Caco-2 (cell line): ENCODE measurements around the gene MEIS1. TPM values are rescaled to one million over a fixed set of nuclear protein-coding genes. Genes with fewer than 3 reads are reported as not detected.

Experiments used
- Bru-seq: library from RNA; stranded (reverse); fragments of 400-500 nt; gene quantifications from one replicate; lab custom pipeline; 2021; lab: Mats Ljungman, UMichigan
- BruChase-seq, 2 experiments: library from RNA; stranded (reverse); fragments of 400-500 nt; gene quantifications; one replicate each; lab custom pipeline; 2021; lab: Mats Ljungman, UMichigan
- BruUV-seq: library from RNA; stranded (reverse); fragments of 400-500 nt; replicated peaks from 2 replicates; lab custom pipeline; 2021; lab: Mats Ljungman, UMichigan
- CTCF ChIA-PET: fragments of 300-600 bp; sonication (Branson Sonifier 250); formaldehyde crosslinking; loops from one replicate; lab custom pipeline; 2022; ENCODE audit warnings: antibody characterized with exemption; lab: Charles Lee
- POLR2A ChIA-PET: fragments of 300-600 bp; sonication (Branson Sonifier 250); formaldehyde crosslinking; loops from one replicate; lab custom pipeline; 2022; ENCODE audit warnings: antibody characterized with exemption; lab: Charles Lee
- DNase-seq, 2 experiments: peaks; one replicate each; pipeline versions ENCODE4 v3.0.0 to v3.0.0-alpha.2; 2020 to 2022
- H3K27me3 ChIP-seq: replicated peaks from 2 replicates; pipeline ENCODE4 v1.6.0; 2011; ENCODE audit warnings: low read length; ENCODE audit not compliant: control insufficient read depth, insufficient read depth
- H3K36me3 ChIP-seq: 2 replicates; pipeline ENCODE4 v1.5.1; 2011; ENCODE audit warnings: low read length; ENCODE audit not compliant: control insufficient read depth, insufficient read depth
- H3K4me1 ChIP-seq: fragments of 250-450 bp; sonication (Bioruptor Pico); 2 replicates; pipeline ENCODE4 v1.5.1; 2020; ENCODE audit warnings: mild to moderate bottlenecking
- H3K4me3 ChIP-seq: 2 replicates; pipeline ENCODE4 v1.5.1; 2011; ENCODE audit warnings: low read depth, mild to moderate bottlenecking, control low read depth, low read length
- H3K9me3 ChIP-seq: fragments of 250-450 bp; sonication (Bioruptor Pico); 2 replicates; pipeline ENCODE4 v1.5.1; 2020; ENCODE audit warnings: mild to moderate bottlenecking, moderate library complexity
- H3K27ac Mint-ChIP-seq: one replicate; pipeline ENCODE4 v1.8.0; 2022; ENCODE audit warnings: mixed read lengths; ENCODE audit not compliant: unreplicated experiment
- H3K27me3 Mint-ChIP-seq: one replicate; pipeline ENCODE4 v1.8.0; 2022; ENCODE audit warnings: mixed read lengths; ENCODE audit not compliant: insufficient read depth, unreplicated experiment
- H3K36me3 Mint-ChIP-seq: one replicate; pipeline ENCODE4 v1.8.0; 2022; ENCODE audit warnings: mild to moderate bottlenecking, mixed read lengths; ENCODE audit not compliant: insufficient read depth, unreplicated experiment
- H3K4me1 Mint-ChIP-seq: one replicate; pipeline ENCODE4 v1.8.0; 2022; ENCODE audit warnings: low read depth, mixed read lengths; ENCODE audit not compliant: unreplicated experiment
- H3K4me3 Mint-ChIP-seq: one replicate; pipeline ENCODE4 v1.8.0; 2022; ENCODE audit warnings: mild to moderate bottlenecking, moderate library complexity, mixed read lengths; ENCODE audit not compliant: unreplicated experiment
- H3K9me3 Mint-ChIP-seq: one replicate; pipeline ENCODE4 v1.8.0; 2022; ENCODE audit warnings: mixed read lengths; ENCODE audit not compliant: unreplicated experiment
- CTCF ChIP-seq, 2 experiments: fragments of 200-600 bp in 1 of 2; IDR thresholded peaks; 1 replicate in 1 of 2; 2 replicates in 1 of 2; pipeline versions ENCODE4 v1.5.1 to v1.8.0; 2011 to 2022; ENCODE audit warnings: antibody characterized with exemption in 1 of 2, control low read depth in 1 of 2, inconsistent platforms in 1 of 2, low read depth in 1 of 2, low read length in 1 of 2, mild to moderate bottlenecking in 1 of 2, moderate library complexity in 1 of 2; ENCODE audit not compliant: insufficient read depth in 1 of 2, severe bottlenecking in 1 of 2, unreplicated experiment in 1 of 2
- intact Hi-C: fragments of 100-400 bp; cut with micrococcal nuclease; formaldehyde crosslinking; loops from one replicate; pipeline ENCODE4 v1.10.0; 2022; ENCODE audit not compliant: unreplicated experiment
- long read RNA-seq: library from polyadenylated mRNA; stranded (forward); transcript quantifications from one replicate; pipeline ENCODE4 v2.0.0, GENCODE V29; 2022
- total RNA-seq: library from RNA; stranded (reverse); gene quantifications from 2 replicates; pipeline ENCODE4 v1.2.3, GENCODE V29; 2022

MEIS1 gene
- total RNA-seq = 7.4 and 10.5 TPM in 2 replicates
- percentile 58 among the genes with signal in this experiment for Bru-seq, nascent RNA
- BruChase-seq, experiment 1, labeled RNA remaining after a 2-hour chase = percentile 50 among the genes with signal in this experiment
- BruChase-seq, experiment 2, labeled RNA remaining after a 6-hour chase = percentile 44 among the genes with signal in this experiment
- long read RNA-seq, full-length matches to known transcripts = 2 of 7 reads
- long read RNA-seq, partial matches to known transcripts = 1 of 7 reads
- long read RNA-seq, other reads (novel, unspliced or antisense) = 4 of 7 reads

DNA sequence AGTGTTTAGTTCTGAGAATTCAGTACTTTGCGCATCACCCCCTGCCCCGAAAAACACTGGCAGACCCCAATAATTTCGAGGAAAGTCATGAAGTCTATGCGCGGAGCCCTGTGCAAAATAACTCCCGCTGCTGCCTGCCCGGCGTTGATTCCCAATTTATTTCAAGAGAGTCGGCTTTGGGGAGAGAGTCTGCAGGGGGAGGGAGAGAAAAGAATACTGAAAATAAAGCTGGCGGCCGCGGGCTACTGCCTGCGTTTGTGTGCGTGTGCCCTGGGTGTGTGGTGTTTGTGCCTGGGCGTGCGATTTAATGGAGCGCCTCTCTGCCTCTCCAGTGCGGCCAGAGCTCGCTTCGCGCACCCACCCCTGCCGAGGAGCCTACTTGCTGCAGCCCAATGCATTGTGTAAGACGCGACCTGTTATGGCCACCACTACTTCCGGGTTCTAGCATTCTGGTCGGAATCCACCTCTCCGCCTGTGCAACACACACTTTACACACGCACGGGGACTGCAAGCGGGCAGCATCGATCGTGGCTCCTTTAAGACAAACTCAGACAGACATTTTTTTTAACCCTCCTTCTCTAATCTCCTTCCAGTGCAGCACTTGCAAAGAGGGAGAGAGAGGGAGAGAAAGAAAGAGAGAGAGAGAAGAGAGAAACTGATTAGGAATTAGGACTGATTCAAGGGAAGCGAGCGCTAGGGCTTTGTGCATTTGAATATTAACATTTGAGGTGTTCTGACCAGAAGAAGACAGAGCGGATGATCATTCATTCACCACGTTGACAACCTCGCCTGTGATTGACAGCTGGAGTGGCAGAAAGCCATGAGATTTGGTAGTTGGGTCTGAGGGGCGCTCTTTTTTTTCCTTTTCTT lies at the start of gene MEIS1:
Gene MEIS1, plus strand, starts transcription at position 447 of the 870 bp plus-strand sequence. CDS start 732 bp downstream, outside the sequence.
- no peaks in the 10 kb centered on the region for H3K27me3 ChIP-seq
- H3K27ac Mint-ChIP-seq = peak within 1 kb of the TSS; percentile 82
- H3K36me3 ChIP-seq = no peaks in the 10 kb centered on the region
- H3K9me3 ChIP-seq = no peaks in the 10 kb centered on the region
- H3K4me3 ChIP-seq = peak within 1 kb of the TSS; percentile 75
- DNase-seq = peak; percentile 93 to 96
- H3K4me1 ChIP-seq = peaks cover 16% of the 10 kb centered on the region
- CTCF ChIA-PET = interaction anchor here (0.6 to 2.1 kb wide), 7 partner anchors 69 to 1675 kb away, joined by 3 to 9 read pairs (median 4); no protein-coding TSS in a partner anchor
- peak within 1 kb of the TSS; percentile 81 for H3K4me3 Mint-ChIP-seq
- BruUV-seq = TSS peak; percentile 73
- intact Hi-C loops = loop anchor here (1.0 to 10.0 kb wide), 6 partner anchors 93 to 1600 kb away; partner anchors contain the start of gene ETAA1
- no peaks in the 10 kb centered on the region for H3K9me3 Mint-ChIP-seq
- peaks cover 20% of the 10 kb centered on the region for H3K4me1 Mint-ChIP-seq
- no peaks in the 10 kb centered on the region for H3K27me3 Mint-ChIP-seq
- POLR2A ChIA-PET = interaction anchor here (0.6 to 1.2 kb wide), 8 partner anchors 25 to 1684 kb away, joined by 3 to 13 read pairs (median 6); no protein-coding TSS in a partner anchor
- TF ChIP-seq CTCF (IDR thresholded peaks at IDR 0.05; ENCODE audit: insufficient read depth in 1 of 2, low read depth in 1 of 2, low read length in 1 of 2, severe bottlenecking in 1 of 2, unreplicated experiment in 1 of 2) = peak in 1 of 2 experiments; percentile 7
- peaks cover 13% of the 10 kb centered on the region for H3K36me3 Mint-ChIP-seq

DNA sequence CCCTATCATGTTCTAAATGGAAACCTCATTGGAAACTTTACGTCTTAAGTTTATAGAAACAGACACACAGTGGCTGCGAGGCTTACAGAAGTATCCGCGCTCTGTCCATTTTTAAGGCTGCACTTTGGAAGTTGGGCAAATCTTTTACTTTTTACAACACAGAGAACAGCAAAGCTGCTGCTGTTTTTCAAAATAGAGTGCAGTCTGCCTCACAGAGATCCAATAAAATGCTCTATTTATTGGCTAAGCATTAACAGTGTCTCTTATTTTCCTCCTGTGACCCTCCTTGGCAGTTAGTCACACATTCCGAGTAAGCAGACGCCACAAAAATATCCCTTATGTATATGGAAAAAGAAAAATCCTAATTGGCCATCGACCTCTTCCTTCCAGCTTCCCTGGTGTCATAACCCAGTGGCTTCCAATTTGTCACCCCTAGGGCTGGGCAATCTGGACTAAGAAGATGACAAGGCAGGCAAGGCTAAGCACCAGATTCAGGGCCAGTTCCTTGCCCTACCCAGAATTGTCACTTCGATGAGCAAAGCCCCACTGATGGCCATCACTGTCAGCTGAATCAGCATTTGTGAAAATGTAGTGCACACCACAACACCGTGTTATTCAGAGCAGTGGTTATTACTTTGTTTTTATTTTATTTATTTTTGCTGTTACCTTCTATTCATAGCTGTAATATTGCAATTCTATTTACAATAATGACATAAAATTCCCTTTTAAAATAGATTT lies 47.7 kb upstream of the MEIS1 start:
- Mint-ChIP-seq H3K36me3 (no peaks in the 10 kb centered on the region), H3K4me3 (no peak overlapping the region), H3K27me3 (peaks cover 2% of the 10 kb centered on the region), H3K4me1 (no peaks in the 10 kb centered on the region), H3K27ac (no peak overlapping the region), H3K9me3 (no peaks in the 10 kb centered on the region)
- no peaks in the 10 kb centered on the region for H3K4me1 ChIP-seq
- H3K9me3 ChIP-seq = no peaks in the 10 kb centered on the region
- DNase-seq = no peak
- no peak overlapping the region for H3K4me3 ChIP-seq
- ChIA-PET POLR2A (no interaction called here), CTCF (no interaction called here)
- intact Hi-C loops = no loop called here
- H3K36me3 ChIP-seq = no peaks in the 10 kb centered on the region
- no TSS peak for BruUV-seq
- no peaks in the 10 kb centered on the region for H3K27me3 ChIP-seq
- no peak for TF ChIP-seq CTCF (IDR thresholded peaks at IDR 0.05; ENCODE audit: insufficient read depth in 1 of 2, low read depth in 1 of 2, low read length in 1 of 2, severe bottlenecking in 1 of 2, unreplicated experiment in 1 of 2)
